HG03108 (cell line): ENCODE measurements around the gene PLD4.
"Not testable (repeated sequence)": the region's sequence is repeated elsewhere in the genome, so short reads cannot be mapped to it uniquely, and the experiment has no call there.

ENCODE experiments used
- ATAC-seq: cut with Tn5 transposase; IDR thresholded peaks from one replicate; pipeline ENCODE4 v1.9.1; 2021; ENCODE audit warnings: moderate library complexity; ENCODE audit not compliant: unreplicated experiment

Gene PLD4

GRCh38 chr14:104885973-104886689 is 38.5 kb upstream of the PLD4 start:
- no peak for ATAC-seq

GRCh38 chr14:104886690-104887622 is 37.7 kb upstream of the PLD4 start:
- ATAC-seq, result no peak

GRCh38 chr14:104887623-104888488 is 36.8 kb upstream of the PLD4 start:
- ATAC-seq, result no peak

- no peak for ATAC-seq
Observed at GRCh38 chr14:104888489-104889374, 35.9 kb upstream of the PLD4 start.

- no peak for ATAC-seq
Observed at GRCh38 chr14:104889375-104889757, 35.3 kb upstream of the PLD4 start.

- ATAC-seq, result not testable (repeated sequence)
Observed at GRCh38 chr14:104890292-104890691, 34.4 kb upstream of the PLD4 start.

GRCh38 chr14:104891121-104891551 is 33.5 kb upstream of the PLD4 start:
- ATAC-seq, result no peak

- no peak for ATAC-seq
Observed at GRCh38 chr14:104891664-104892530, 32.8 kb upstream of the PLD4 start.

GRCh38 chr14:104892531-104893434 is 31.9 kb upstream of the PLD4 start:
- no peak for ATAC-seq

- ATAC-seq, result no peak
Observed at GRCh38 chr14:104893435-104894207, 31.1 kb upstream of the PLD4 start.

- no peak for ATAC-seq
Observed at GRCh38 chr14:104894331-104895206, 30.1 kb upstream of the PLD4 start.

GRCh38 chr14:104895207-104895785 is 29.4 kb upstream of the PLD4 start:
- ATAC-seq, result no peak

GRCh38 chr14:104895786-104896661 is 28.7 kb upstream of the PLD4 start:
- ATAC-seq, result no peak

GRCh38 chr14:104897330-104898194 is 27.1 kb upstream of the PLD4 start:
- no peak for ATAC-seq
